Heart right ventricle (tissue), 16 donors: Measurements from ENCODE around the gene ZNF827. TPM values are rescaled to one million over a fixed set of nuclear protein-coding genes. Genes with fewer than 3 reads are reported as not detected.

Experiments
- ATAC-seq, 8 donors: fragments of 200-7000 bp; cut with Tn5 transposase; one replicate each; pipeline ENCODE4 v1.9.1; 2020; ENCODE audit warnings: mild to moderate bottlenecking in 8 of 8, moderate library complexity in 8 of 8, moderate number of reproducible peaks in 1 of 8
- DNase-seq, 2 donors: peaks; one replicate each; pipeline ENCODE4 v3.0.0-alpha.2; 2020
- H3K27ac ChIP-seq, 10 donors: fragments of 200-600 bp; sonication (generic) in 2 of 10; one replicate each; pipeline versions ENCODE4 v1.5.0 to v1.8.0; 2020 to 2022; ENCODE audit warnings: mild to moderate bottlenecking in 3 of 10
- H3K27me3 ChIP-seq, 7 donors: fragments of 200-600 bp; one replicate each; pipeline ENCODE4 v1.8.0; 2021 to 2022; ENCODE audit warnings: mild to moderate bottlenecking in 2 of 7
- H3K36me3 ChIP-seq, 9 donors: fragments of 200-600 bp; sonication (generic) in 1 of 9; one replicate each; pipeline versions ENCODE4 v1.5.0 to v1.8.0; 2020 to 2022; ENCODE audit warnings: mild to moderate bottlenecking in 2 of 9
- H3K4me1 ChIP-seq, 9 donors: fragments of 200-600 bp; sonication (generic) in 1 of 9; one replicate each; pipeline versions ENCODE4 v1.5.0 to v1.8.0; 2020 to 2022; ENCODE audit warnings: mild to moderate bottlenecking in 4 of 9
- H3K4me3 ChIP-seq, 10 donors: fragments of 200-600 bp; sonication (generic) in 2 of 10; one replicate each; pipeline versions ENCODE4 v1.5.0 to v1.8.0; 2020 to 2022; ENCODE audit warnings: mild to moderate bottlenecking in 7 of 10, moderate library complexity in 2 of 10
- H3K9me3 ChIP-seq, 11 donors: fragments of 200-600 bp in 10 of 11; sonication (generic) in 2 of 11; one replicate each; pipeline versions ENCODE4 v1.5.0 to v1.8.0; 2013 to 2022; ENCODE audit warnings: mild to moderate bottlenecking in 2 of 11, control low read depth in 1 of 11, moderate library complexity in 1 of 11
- WGBS, 2 donors: extraction: QIAGEN DNeasy Blood & Tissue Kit; methylation state at CpG; one replicate each; pipeline ENCODE4 v1.1.7; 2013; ENCODE audit warnings: inconsistent platforms in 1 of 2; 5-methylcytosine and 5-hydroxymethylcytosine counted together
- intact Hi-C, 10 donors: fragments of 100-400 bp; cut with DNase I; formaldehyde crosslinking; loops; one replicate each; pipeline versions ENCODE4 v1.11.1 to v1.14.2; 2022
- polyA plus RNA-seq, 2 donors: library from polyadenylated mRNA; stranded (reverse); fragments of 200-250 nt; gene quantifications; one replicate each; pipeline ENCODE4 v1.2.3, GENCODE V29; 2013
- total RNA-seq, 10 donors: library from RNA; stranded (reverse); fragmentation: NEBNext Ultra II Directional in 3 of 10; extraction: Animal tissue kit (Norgen Biotek cat#: 25700) in 3 of 10; gene quantifications; one replicate each; pipeline versions ENCODE4 v1.2.1 to v1.2.4, GENCODE V29; 2021 to 2023
- TF ChIP-seq, protein P1 (sequence below), 9 donors: fragments of 200-600 bp; sonication (generic) in 2 of 9; IDR thresholded peaks; one replicate each; pipeline versions ENCODE4 v1.5.0 to v1.8.0; 2021 to 2022; ENCODE audit warnings: antibody characterized with exemption in 9 of 9, mild to moderate bottlenecking in 5 of 9, moderate library complexity in 1 of 9
- donor health status: Arrhythmogenic right ventricular cardiomyopathy.
- donor health status: ischemic (EF 13 %, LVEDD 7.1; RV severe dilation, severe dysfunction).
- donor health status: healthy with polysubstance abuse.
- donor health status: DM: no; HTN: yes; CAD: no.
- donor health status: DM: no; HTN: no; CAD: no.
- donor health status: ischemic (EF 25% LVEDD 6.9; RV normal size, moderate dysfunction).
- donor health status: ischemic (EF 25% LVEDD 5.7; RV mildly dilated, moderate dysfunction).
- donor health status: healthy.
- donor health status: DM: yes; HTN: yes; CAD: no.
- donor health status: Ischemic cardiomyopathy.
- donor health status: ischemic (EF 35%, LVEDD 5.7; RV mildly dilated, moderate dysfunction).
- donor health status: nonischemic (EF 11% LVEDD 7.7; RV severe dilation, severe dysfunction).
- donor health status: DM: yes; HTN: yes; CAD: no.
- donor health status: PGD.
- donor health status: ischemic (EF 29% LVEDD 5.4; RV normal size, mild dysfunction).
- donor health status: nonischemic (EF 23%, LVEDD 6.1; RV moderate dilation, normal function).

Gene ZNF827
- total and polyA plus RNA-seq, 12 donors: 3.8 to 33.9 (median 19.3) TPM

DNA sequence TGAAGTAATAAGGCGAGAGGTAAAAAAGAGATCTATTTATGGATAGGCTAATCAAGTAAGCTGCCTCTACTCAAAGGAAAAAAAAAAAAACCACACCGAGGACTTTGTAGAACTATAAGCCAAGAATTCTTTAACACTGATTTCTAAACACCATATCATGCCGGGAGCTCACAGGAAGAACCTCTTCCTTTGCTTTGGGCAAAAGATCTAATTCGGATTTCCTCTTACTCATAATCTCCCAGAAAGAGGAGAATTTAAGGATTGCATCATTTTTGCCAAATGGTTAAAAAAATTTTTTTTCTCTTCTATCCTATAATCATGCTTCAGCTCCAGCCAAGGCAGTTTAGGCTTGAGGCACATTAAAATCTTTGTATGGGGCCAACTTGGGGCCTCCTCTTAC, 95.5 kb downstream of the ZNF827 start:
- H3K4me1 ChIP-seq: peaks cover 0 to 21% (median 6%) of the 10 kb centered on the region in 9 donors
- ATAC-seq (peak in 3 of 8 donors; percentile 45 to 64 (median 58)), DNase-seq (no peak)
- TF ChIP-seq, protein P1, sequence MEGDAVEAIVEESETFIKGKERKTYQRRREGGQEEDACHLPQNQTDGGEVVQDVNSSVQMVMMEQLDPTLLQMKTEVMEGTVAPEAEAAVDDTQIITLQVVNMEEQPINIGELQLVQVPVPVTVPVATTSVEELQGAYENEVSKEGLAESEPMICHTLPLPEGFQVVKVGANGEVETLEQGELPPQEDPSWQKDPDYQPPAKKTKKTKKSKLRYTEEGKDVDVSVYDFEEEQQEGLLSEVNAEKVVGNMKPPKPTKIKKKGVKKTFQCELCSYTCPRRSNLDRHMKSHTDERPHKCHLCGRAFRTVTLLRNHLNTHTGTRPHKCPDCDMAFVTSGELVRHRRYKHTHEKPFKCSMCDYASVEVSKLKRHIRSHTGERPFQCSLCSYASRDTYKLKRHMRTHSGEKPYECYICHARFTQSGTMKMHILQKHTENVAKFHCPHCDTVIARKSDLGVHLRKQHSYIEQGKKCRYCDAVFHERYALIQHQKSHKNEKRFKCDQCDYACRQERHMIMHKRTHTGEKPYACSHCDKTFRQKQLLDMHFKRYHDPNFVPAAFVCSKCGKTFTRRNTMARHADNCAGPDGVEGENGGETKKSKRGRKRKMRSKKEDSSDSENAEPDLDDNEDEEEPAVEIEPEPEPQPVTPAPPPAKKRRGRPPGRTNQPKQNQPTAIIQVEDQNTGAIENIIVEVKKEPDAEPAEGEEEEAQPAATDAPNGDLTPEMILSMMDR (IDR thresholded peaks at IDR 0.05): no peak
- no peaks in the 10 kb centered on the region for H3K9me3 ChIP-seq
- WGBS, 2 donors: 33 to 48% methylated on average over 4 of the region's 4 CpGs
- intact Hi-C loops: loop anchor here in 3 of 10 donors (5.0 to 10.0 kb wide), 3 partner anchors 92 to 108 kb away; partner anchors contain the start of gene ZNF827 (in 2 of the 3)
- peak overlapping the region in 2 of 10 donors; percentile 15 to 21 for H3K27ac ChIP-seq
- H3K27me3 ChIP-seq: no peaks in the 10 kb centered on the region
- H3K36me3 ChIP-seq: peaks cover 0 to 31% (median 0%) of the 10 kb centered on the region in 9 donors
- no peak overlapping the region for H3K4me3 ChIP-seq

- H3K4me3 ChIP-seq: no peak overlapping the region
- peaks cover 0 to 21% (median 6%) of the 10 kb centered on the region in 9 donors for H3K4me1 ChIP-seq
- TF ChIP-seq, protein P1 (IDR thresholded peaks at IDR 0.05): no peak
- no peak for DNase-seq
- no peak overlapping the region for H3K27ac ChIP-seq
- peaks cover 0 to 27% (median 0%) of the 10 kb centered on the region in 9 donors for H3K36me3 ChIP-seq
- no peaks in the 10 kb centered on the region for H3K9me3 ChIP-seq
- peak in 3 of 8 donors; percentile 20 to 79 (median 66) for ATAC-seq
- no peaks in the 10 kb centered on the region for H3K27me3 ChIP-seq
- WGBS, 2 donors: 91% methylated on average over 11 of the region's 11 CpGs
- intact Hi-C loops: loop anchor here in 3 of 10 donors (5.0 to 10.0 kb wide), 3 partner anchors 92 to 108 kb away; partner anchors contain the start of gene ZNF827 (in 2 of the 3)
These were observed 96.3 kb downstream of the ZNF827 start for GRCh38 chr4:145842224-145842887.

GRCh38 chr4:145840801-145841200, 97.8 kb downstream of the ZNF827 start:
- intact Hi-C loops: loop anchor here in 3 of 10 donors (5.0 to 10.0 kb wide), 3 partner anchors 94 to 106 kb away; partner anchors contain the start of gene ZNF827 (in 2 of the 3)
- no peak overlapping the region for H3K4me3 ChIP-seq
- H3K9me3 ChIP-seq: no peaks in the 10 kb centered on the region
- peaks cover 0 to 21% (median 6%) of the 10 kb centered on the region in 9 donors for H3K4me1 ChIP-seq
- no peak for DNase-seq
- H3K27ac ChIP-seq: no peak overlapping the region
- 96 to 97% methylated on average over 3 of the region's 3 CpGs for WGBS, 2 donors
- TF ChIP-seq, protein P1 (IDR thresholded peaks at IDR 0.05): no peak
- no peaks in the 10 kb centered on the region for H3K27me3 ChIP-seq
- H3K36me3 ChIP-seq: peaks cover 0 to 22% (median 0%) of the 10 kb centered on the region in 9 donors
- ATAC-seq: no peak

DNA sequence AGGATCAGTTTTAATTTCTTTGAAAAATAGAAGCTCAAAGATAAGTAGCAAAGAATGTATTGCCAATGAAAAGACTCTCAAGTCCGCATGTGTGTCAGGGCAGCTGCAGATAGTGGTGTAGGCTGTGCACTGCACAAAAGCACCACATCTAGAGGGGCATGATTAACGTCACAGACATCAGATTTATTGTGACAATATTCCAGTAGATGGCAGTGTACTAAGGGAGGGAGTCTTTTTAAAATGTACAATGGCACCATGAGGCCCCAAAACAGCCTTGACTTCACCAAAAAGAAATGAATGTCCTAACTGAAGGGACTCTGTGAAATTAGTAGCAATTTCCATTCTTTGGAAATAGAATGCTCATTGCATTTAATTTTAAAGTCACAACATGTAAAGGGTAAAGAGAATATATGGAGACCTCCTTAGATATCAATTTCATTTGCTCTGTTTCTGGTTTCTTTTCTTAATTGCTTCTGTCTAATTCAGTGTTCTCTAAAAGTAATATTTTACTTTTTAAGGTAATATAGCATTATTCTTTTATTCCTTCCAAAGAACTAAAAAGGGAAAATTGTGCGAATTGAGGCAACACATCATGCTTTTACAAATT, 98.4 kb downstream of the ZNF827 start:
- TF ChIP-seq, protein P1 (IDR thresholded peaks at IDR 0.05): peak; percentile 10 to 70 (median 56)

More for the DNA sequence above, 98.4 kb downstream of the ZNF827 start:
- H3K9me3 ChIP-seq: no peaks in the 10 kb centered on the region
- H3K27me3 ChIP-seq: no peaks in the 10 kb centered on the region
- H3K36me3 ChIP-seq: peaks cover 0 to 17% (median 0%) of the 10 kb centered on the region in 9 donors
- H3K27ac ChIP-seq: no peak overlapping the region
- peaks cover 0 to 21% (median 6%) of the 10 kb centered on the region in 9 donors for H3K4me1 ChIP-seq
- ATAC-seq (peak in 5 of 8 donors; percentile 55 to 82 (median 73)), DNase-seq (no peak)
- WGBS, 2 donors: 62 to 64% methylated on average over 3 of the region's 3 CpGs
- H3K4me3 ChIP-seq: no peak overlapping the region
- intact Hi-C loops: loop anchor here in 3 of 10 donors (5.0 to 10.0 kb wide), 3 partner anchors 95 to 105 kb away; partner anchors contain the start of gene ZNF827 (in 2 of the 3)
